M059J (cell line): ENCODE data around the gene PIEZO2. TPM values are rescaled to one million over a fixed set of nuclear protein-coding genes. Genes with fewer than 3 reads are reported as not detected.
A peak's percentile ranks its signal among the peaks of the same experiment; 100 is the strongest.
"Not testable (repeated sequence)": the region's sequence is repeated elsewhere in the genome, so short reads cannot be mapped to it uniquely, and the experiment has no call there.

Experiments
- DNase-seq: peaks from one replicate; pipeline ENCODE4 v3.0.0-alpha.2; 2012; ENCODE audit warnings: low read depth
- total RNA-seq: library from RNA; depleted of rRNA; stranded (reverse); fragments of >200 nt; shearing (Covaris generic); gene quantifications from 2 replicates; pipeline ENCODE4 v1.2.3, GENCODE V29; 2014

The PIEZO2 gene
- total RNA-seq, 1 experiment from 2014 or later: 22.9 TPM

- no peak for DNase-seq
Measured at GRCh38 chr18:10977042-10977441, 172.3 kb downstream of the PIEZO2 start.

GRCh38 chr18:10973567-10974203 lies 175.7 kb downstream of the PIEZO2 start:
- DNase-seq: peak; percentile 80

- no peak for DNase-seq
Measured at GRCh38 chr18:10971717-10972116, 177.7 kb downstream of the PIEZO2 start.

- DNase-seq: no peak
Measured at GRCh38 chr18:10965119-10965518, 184.2 kb downstream of the PIEZO2 start.

- DNase-seq: no peak
Measured at GRCh38 chr18:10953672-10954071, 195.7 kb downstream of the PIEZO2 start.

- no peak for DNase-seq
Measured at GRCh38 chr18:10951631-10952544, 197.5 kb downstream of the PIEZO2 start.

GRCh38 chr18:10950876-10951630 lies 198.3 kb downstream of the PIEZO2 start:
- DNase-seq: no peak

GRCh38 chr18:10950080-10950875 lies 199.1 kb downstream of the PIEZO2 start:
- DNase-seq: no peak

- peak; percentile 31 for DNase-seq
Measured at GRCh38 chr18:10949655-10950054, 199.7 kb downstream of the PIEZO2 start.

GRCh38 chr18:10948421-10948820 lies 200.9 kb downstream of the PIEZO2 start:
- no peak for DNase-seq

GRCh38 chr18:10946058-10946457 lies 203.3 kb downstream of the PIEZO2 start:
- no peak for DNase-seq

- no peak for DNase-seq
Measured at GRCh38 chr18:10942998-10943397, 206.4 kb downstream of the PIEZO2 start.

- no peak for DNase-seq
Measured at GRCh38 chr18:10939822-10940221, 209.5 kb downstream of the PIEZO2 start.

GRCh38 chr18:10937743-10938640 lies 211.4 kb downstream of the PIEZO2 start:
- DNase-seq: no peak

GRCh38 chr18:10936176-10937053 lies 213.0 kb downstream of the PIEZO2 start:
- peak; percentile 93 for DNase-seq

- no peak for DNase-seq
Measured at GRCh38 chr18:10935588-10935987, 213.8 kb downstream of the PIEZO2 start.

GRCh38 chr18:10933648-10934047 lies 215.7 kb downstream of the PIEZO2 start:
- not testable (repeated sequence) for DNase-seq

GRCh38 chr18:10930076-10930475 lies 219.3 kb downstream of the PIEZO2 start:
- no peak for DNase-seq

GRCh38 chr18:10928772-10929373 lies 220.5 kb downstream of the PIEZO2 start:
- DNase-seq: peak; percentile 88
